ENCODE data around the gene CD300LF. TPM values are rescaled to one million over a fixed set of nuclear protein-coding genes. Genes with fewer than 3 reads are reported as not detected.

CD300LF gene
- total RNA-seq, 1 experiment from 2014 or later, result not detected

- TF ChIP-seq STAT6 (CRISPR knock-in tag; conservative IDR thresholded peaks at IDR 0.05; ENCODE audit: low read depth), result no peak
- no peak for TF ChIP-seq PRRX2 (CRISPR knock-in tag; IDR thresholded peaks at IDR 0.05)
- TF ChIP-seq ZBTB43 (CRISPR knock-in tag; IDR thresholded peaks at IDR 0.05), result no peak
- TF ChIP-seq SOX15 (CRISPR knock-in tag; IDR thresholded peaks at IDR 0.05), result no peak
- TF ChIP-seq CREM (CRISPR knock-in tag; IDR thresholded peaks at IDR 0.05), result no peak
- TF ChIP-seq USF1 (CRISPR knock-in tag; IDR thresholded peaks at IDR 0.05), result no peak
- TF ChIP-seq ZNF317 (CRISPR knock-in tag; IDR thresholded peaks at IDR 0.05; ENCODE audit: borderline replicate concordance, low read depth), result no peak
- no peak for TF ChIP-seq E2F4 (CRISPR knock-in tag; IDR thresholded peaks at IDR 0.05; ENCODE audit: borderline replicate concordance, low read depth)
- no peak for TF ChIP-seq CTCF (IDR thresholded peaks at IDR 0.05)
- no peak for TF ChIP-seq HMGA2 (CRISPR knock-in tag; IDR thresholded peaks at IDR 0.05)
- TF ChIP-seq ZNF423 (CRISPR knock-in tag; IDR thresholded peaks at IDR 0.05), result peak; percentile 84
- TF ChIP-seq TP53 (CRISPR knock-in tag; IDR thresholded peaks at IDR 0.05), result peak; percentile 41; the same call in 1 of the 2 replicates
- TF ChIP-seq ARID4B (CRISPR knock-in tag; IDR thresholded peaks at IDR 0.05; ENCODE audit: borderline replicate concordance), result peak; percentile 72; the same call in 1 of the 2 replicates
- TF ChIP-seq FOXK1 (CRISPR knock-in tag; IDR thresholded peaks at IDR 0.05), result 0 out of 2 replicates have a peak, but pooled peaks have one; percentile 20
- TF ChIP-seq FOXP1 (CRISPR knock-in tag; IDR thresholded peaks at IDR 0.05; ENCODE audit: borderline replicate concordance), result no peak
- TF ChIP-seq TEAD4 (CRISPR knock-in tag; IDR thresholded peaks at IDR 0.05), result 0 out of 2 replicates have a peak, but pooled peaks have one; percentile 22
- TF ChIP-seq GTF2I (CRISPR knock-in tag; conservative IDR thresholded peaks at IDR 0.05), result no peak
- no peak for TF ChIP-seq ZNF232 (CRISPR knock-in tag; IDR thresholded peaks at IDR 0.05)
- TF ChIP-seq TEAD1 (CRISPR knock-in tag; IDR thresholded peaks at IDR 0.05), result peak; percentile 30; the same call in 1 of the 2 replicates
- TF ChIP-seq MLX (CRISPR knock-in tag; IDR thresholded peaks at IDR 0.05), result no peak
Measured at GRCh38 chr17:74736513-74737298, 24.0 kb upstream of the CD300LF start, which contains the start of gene RAB37 (continued).
